Measurements from ENCODE around the gene ACVR1B. TPM values are rescaled to one million over a fixed set of nuclear protein-coding genes. Genes with fewer than 3 reads are reported as not detected.

The ACVR1B gene
- total RNA-seq, 6 experiments from 2014 or later = 14.1 to 28.0 (median 25.0) TPM

DNA sequence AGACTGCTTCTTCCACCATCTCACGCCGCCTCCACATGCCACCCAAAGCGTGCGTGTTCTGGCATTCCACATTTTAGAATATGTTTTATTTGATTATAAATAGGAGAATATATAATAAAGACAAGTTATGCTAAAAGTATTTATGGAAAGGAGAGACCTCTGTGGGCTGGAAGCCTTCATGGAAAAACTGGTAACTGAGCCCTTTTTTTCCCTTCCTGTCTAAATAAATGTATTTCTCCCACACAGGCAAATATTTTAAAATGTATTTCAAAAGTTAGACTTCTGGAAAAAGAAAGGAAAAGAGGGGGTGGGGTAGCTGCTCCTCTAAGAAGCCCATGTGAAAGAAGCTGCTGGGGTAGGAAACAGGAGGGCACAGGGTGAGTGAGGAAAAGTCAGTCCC is 83.7 kb downstream of the ACVR1B start:
- no peaks in the 10 kb centered on the region for H3K9me3 ChIP-seq
- no peak overlapping the region for H3K27ac ChIP-seq
- no peaks in the 10 kb centered on the region for H3K36me3 ChIP-seq
- 95% methylated on average over 4 of the region's 4 CpGs for WGBS (ENCODE audit: insufficient coverage, low coverage, low lambda C conversion rate, missing lambda C conversion rate)
- ATAC-seq (no peak), DNase-seq (no peak)
- peaks cover 0 to 17% (median 0%) of the 10 kb centered on the region in 4 donors for H3K4me1 ChIP-seq
- H3K4me3 ChIP-seq = no peak overlapping the region
- intact Hi-C loops (cut with DNase I) = no loop called here
- TF ChIP-seq POLR2A (IDR thresholded peaks at IDR 0.05) = no peak
- TF ChIP-seq, protein P1, sequence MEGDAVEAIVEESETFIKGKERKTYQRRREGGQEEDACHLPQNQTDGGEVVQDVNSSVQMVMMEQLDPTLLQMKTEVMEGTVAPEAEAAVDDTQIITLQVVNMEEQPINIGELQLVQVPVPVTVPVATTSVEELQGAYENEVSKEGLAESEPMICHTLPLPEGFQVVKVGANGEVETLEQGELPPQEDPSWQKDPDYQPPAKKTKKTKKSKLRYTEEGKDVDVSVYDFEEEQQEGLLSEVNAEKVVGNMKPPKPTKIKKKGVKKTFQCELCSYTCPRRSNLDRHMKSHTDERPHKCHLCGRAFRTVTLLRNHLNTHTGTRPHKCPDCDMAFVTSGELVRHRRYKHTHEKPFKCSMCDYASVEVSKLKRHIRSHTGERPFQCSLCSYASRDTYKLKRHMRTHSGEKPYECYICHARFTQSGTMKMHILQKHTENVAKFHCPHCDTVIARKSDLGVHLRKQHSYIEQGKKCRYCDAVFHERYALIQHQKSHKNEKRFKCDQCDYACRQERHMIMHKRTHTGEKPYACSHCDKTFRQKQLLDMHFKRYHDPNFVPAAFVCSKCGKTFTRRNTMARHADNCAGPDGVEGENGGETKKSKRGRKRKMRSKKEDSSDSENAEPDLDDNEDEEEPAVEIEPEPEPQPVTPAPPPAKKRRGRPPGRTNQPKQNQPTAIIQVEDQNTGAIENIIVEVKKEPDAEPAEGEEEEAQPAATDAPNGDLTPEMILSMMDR (IDR thresholded peaks at IDR 0.05) = no peak
- H3K27me3 ChIP-seq = no peaks in the 10 kb centered on the region

DNA sequence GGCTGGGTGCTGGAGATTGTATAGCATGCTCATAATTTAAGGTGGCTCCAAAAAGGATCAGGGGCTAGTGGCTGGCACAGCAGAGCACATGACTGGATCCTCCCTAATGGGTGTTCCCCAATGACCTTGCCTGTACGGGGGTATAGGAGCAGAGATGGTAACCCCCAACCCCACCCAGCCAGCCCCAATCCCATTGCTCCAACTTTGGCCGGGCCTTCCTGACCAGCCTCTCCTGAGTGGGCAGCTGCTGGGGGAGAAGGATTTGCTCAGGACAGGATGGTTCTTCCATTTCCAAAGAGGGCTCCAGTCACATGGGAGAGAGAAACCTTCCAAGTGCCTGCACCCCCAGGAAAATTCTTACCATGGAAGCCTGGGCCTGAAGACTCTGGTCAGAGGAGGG is 84.4 kb downstream of the ACVR1B start:
- no peak for ATAC-seq
- Histone ChIP-seq H3K4me3 (no peak overlapping the region), H3K27me3 (no peaks in the 10 kb centered on the region), H3K9me3 (no peaks in the 10 kb centered on the region), H3K36me3 (no peaks in the 10 kb centered on the region), H3K27ac (peak overlapping the region in 2 of 3 donors; percentile 76 to 90), H3K4me1 (peaks cover 0 to 17% (median 0%) of the 10 kb centered on the region in 4 donors)
- no CpG with 5 or more reads among the region's 2 CpGs for WGBS (ENCODE audit: insufficient coverage, low coverage, low lambda C conversion rate, missing lambda C conversion rate)
- no peak for DNase-seq
- intact Hi-C loops (cut with DNase I) = no loop called here
- TF ChIP-seq POLR2A (IDR thresholded peaks at IDR 0.05) = no peak
- TF ChIP-seq, protein P1 (IDR thresholded peaks at IDR 0.05) = no peak

DNA sequence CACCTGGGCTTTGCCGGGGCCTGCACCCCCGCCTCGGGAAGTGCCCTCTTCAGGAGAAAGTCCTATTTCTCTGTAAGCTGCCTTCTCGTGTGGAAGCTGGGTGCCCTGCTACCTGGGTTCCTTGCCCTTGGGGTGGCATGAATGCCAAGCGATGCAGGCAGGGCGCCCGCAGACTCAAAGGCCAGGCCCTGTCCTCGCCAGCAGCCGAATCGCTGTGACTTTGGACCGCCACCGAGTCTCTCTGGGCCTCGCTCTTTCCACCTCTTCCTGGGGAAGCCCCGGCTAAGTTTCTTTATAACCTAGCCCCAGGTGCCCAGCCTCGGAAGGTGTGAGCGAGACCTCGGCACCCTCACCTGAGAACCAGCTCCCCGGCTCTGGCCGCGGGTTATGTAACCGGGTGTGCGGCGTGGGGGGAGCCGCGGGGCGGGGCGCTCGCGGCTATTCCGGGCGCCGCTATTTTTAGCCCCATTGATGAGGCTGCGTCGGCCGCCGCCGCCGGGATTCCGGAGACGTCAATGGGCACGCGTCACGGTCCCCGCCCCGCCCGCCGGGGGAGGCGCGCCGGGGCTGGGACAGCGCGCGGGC is 85.2 kb downstream of the ACVR1B start:
- Histone ChIP-seq H3K27ac (peak overlapping the region; percentile 60 to 90 (median 76)), H3K36me3 (no peaks in the 10 kb centered on the region), H3K4me1 (peaks cover 0 to 17% (median 0%) of the 10 kb centered on the region in 4 donors), H3K4me3 (peak overlapping the region; percentile 27 to 54 (median 33)), H3K9me3 (no peaks in the 10 kb centered on the region), H3K27me3 (no peaks in the 10 kb centered on the region)
- DNase-seq (peak; percentile 89 to 92 (median 91)), ATAC-seq (peak; percentile 63 to 68 (median 67))
- TF ChIP-seq, protein P1 (IDR thresholded peaks at IDR 0.05) = no peak
- TF ChIP-seq POLR2A (IDR thresholded peaks at IDR 0.05) = peak; percentile 66
- 2% methylated on average over 19 of the region's 53 CpGs for WGBS (ENCODE audit: insufficient coverage, low coverage, low lambda C conversion rate, missing lambda C conversion rate)
- intact Hi-C loops (cut with DNase I) = no loop called here

DNA sequence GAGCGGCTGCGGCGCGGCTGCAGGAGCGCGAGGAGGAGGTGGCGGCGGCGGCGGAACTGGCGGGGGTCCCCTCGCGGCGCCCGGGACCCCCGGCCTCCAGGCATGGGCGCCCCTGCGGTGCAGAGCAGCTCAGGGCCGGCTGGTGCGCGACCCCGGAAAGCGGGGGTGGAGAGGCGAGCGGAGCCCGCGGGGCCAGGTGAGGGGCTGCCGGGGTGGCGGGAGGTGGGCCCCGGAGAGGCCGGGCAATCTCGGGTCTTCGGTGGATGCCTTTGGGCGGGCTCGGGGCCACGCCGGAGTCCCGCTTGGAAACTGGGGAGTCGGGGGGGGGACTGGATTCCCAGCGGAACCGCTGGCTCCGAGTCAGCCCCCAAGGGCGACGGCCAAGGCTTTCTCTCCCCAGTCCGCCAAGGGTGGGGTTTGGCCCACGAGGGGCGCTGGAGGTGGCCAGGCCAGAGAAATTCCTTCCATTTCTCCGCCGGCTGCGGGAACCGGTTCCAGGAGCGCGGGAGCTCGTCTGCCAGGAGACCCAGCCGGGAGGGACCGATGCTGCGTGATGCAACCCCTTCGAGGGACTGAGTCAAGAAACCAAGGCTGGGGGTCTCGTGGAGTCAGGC is 85.9 kb downstream of the ACVR1B start:
- H3K9me3 ChIP-seq = no peaks in the 10 kb centered on the region
- H3K27me3 ChIP-seq = no peaks in the 10 kb centered on the region
- ATAC-seq (no peak), DNase-seq (no peak)
- H3K27ac ChIP-seq = peak overlapping the region; percentile 58 to 76 (median 60)
- no peaks in the 10 kb centered on the region for H3K36me3 ChIP-seq
- intact Hi-C loops (cut with DNase I) = no loop called here
- TF ChIP-seq, protein P1 (IDR thresholded peaks at IDR 0.05) = no peak
- TF ChIP-seq POLR2A (IDR thresholded peaks at IDR 0.05) = no peak
- H3K4me1 ChIP-seq = peaks cover 0 to 12% (median 0%) of the 10 kb centered on the region in 4 donors
- WGBS (ENCODE audit: insufficient coverage, low coverage, low lambda C conversion rate, missing lambda C conversion rate) = no CpG with 5 or more reads among the region's 59 CpGs
- peak overlapping the region; percentile 44 to 54 (median 45) for H3K4me3 ChIP-seq
